Ishikawa (cell line): Measurements from ENCODE around the gene NAT10.

Experiments used
- RAD21 ChIP-seq: IDR thresholded peaks from 2 replicates; pipeline ENCODE4 v1.6.1; 2012; ENCODE audit warnings: low read depth
- YY1 ChIP-seq: IDR thresholded peaks from 2 replicates; pipeline ENCODE4 v1.6.1; 2012; ENCODE audit warnings: low read depth
- TF ChIP-seq, protein P1 (sequence below): IDR thresholded peaks from 2 replicates; pipeline ENCODE4 v1.6.1; 2012; ENCODE audit warnings: low read depth, mild to moderate bottlenecking

DNA sequence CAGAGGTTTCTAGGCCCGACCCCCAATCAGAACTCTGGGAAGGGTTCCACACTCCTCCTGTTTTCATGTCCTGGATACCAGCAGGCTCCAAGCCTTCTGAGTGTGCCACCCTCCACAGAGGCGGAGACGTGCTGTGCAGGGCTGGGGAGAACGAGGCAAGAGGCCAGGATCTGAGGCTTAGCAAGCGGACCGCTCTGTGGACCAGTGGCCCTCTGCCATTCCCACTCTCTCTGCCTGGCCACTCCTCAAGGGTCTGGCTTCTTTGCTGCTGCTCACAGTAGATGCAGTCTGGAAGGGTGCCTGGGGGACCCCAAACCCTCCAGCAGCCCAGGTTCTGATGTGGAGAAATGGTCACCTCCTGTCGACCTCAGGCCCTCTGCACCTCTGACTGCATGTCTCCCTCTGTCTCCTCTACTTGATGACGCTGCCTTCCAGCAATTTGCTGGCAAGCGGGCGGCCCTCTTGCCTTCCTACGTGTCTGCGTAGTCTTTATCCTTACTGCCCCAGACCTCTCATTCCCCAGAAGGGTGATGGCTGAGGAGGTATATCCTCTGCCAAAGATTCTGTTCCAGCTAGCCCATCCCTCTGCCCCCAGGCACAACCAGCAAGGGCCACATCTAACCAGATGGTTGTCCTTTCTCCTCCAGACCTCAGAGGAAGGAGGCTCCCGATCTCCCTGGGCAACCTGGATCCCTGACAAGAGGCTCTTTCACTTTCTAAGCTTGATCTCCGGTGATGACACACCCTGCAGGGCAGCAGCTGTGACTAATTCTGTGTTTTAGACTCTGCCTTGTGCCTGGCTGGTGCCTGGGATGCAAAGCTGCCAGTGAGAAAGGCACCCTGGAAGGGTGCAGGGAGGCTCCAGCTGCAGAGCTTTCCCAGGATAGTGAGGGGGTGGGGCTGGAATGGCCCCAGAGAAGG is 87.3 kb downstream of the NAT10 start:
- no peak for TF ChIP-seq YY1
- TF ChIP-seq RAD21: no peak
- TF ChIP-seq, protein P1, sequence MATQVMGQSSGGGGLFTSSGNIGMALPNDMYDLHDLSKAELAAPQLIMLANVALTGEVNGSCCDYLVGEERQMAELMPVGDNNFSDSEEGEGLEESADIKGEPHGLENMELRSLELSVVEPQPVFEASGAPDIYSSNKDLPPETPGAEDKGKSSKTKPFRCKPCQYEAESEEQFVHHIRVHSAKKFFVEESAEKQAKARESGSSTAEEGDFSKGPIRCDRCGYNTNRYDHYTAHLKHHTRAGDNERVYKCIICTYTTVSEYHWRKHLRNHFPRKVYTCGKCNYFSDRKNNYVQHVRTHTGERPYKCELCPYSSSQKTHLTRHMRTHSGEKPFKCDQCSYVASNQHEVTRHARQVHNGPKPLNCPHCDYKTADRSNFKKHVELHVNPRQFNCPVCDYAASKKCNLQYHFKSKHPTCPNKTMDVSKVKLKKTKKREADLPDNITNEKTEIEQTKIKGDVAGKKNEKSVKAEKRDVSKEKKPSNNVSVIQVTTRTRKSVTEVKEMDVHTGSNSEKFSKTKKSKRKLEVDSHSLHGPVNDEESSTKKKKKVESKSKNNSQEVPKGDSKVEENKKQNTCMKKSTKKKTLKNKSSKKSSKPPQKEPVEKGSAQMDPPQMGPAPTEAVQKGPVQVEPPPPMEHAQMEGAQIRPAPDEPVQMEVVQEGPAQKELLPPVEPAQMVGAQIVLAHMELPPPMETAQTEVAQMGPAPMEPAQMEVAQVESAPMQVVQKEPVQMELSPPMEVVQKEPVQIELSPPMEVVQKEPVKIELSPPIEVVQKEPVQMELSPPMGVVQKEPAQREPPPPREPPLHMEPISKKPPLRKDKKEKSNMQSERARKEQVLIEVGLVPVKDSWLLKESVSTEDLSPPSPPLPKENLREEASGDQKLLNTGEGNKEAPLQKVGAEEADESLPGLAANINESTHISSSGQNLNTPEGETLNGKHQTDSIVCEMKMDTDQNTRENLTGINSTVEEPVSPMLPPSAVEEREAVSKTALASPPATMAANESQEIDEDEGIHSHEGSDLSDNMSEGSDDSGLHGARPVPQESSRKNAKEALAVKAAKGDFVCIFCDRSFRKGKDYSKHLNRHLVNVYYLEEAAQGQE: no peak
